ENCODE data around the gene PRPS1.

GRCh38 chrX:107654872-107655761 is 26.8 kb downstream of the PRPS1 start:
- TF ChIP-seq ELF4 (IDR thresholded peaks at IDR 0.05) (no peak), TARDBP (IDR thresholded peaks at IDR 0.05) (no peak), CTBP1 (IDR thresholded peaks at IDR 0.05; ENCODE audit: borderline replicate concordance) (no peak), SUZ12 (IDR thresholded peaks at IDR 0.05) (no peak), LEF1 (IDR thresholded peaks at IDR 0.05; ENCODE audit: borderline replicate concordance) (no peak), ARNT (IDR thresholded peaks at IDR 0.05) (no peak)
- TF ChIP-seq, protein P1, sequence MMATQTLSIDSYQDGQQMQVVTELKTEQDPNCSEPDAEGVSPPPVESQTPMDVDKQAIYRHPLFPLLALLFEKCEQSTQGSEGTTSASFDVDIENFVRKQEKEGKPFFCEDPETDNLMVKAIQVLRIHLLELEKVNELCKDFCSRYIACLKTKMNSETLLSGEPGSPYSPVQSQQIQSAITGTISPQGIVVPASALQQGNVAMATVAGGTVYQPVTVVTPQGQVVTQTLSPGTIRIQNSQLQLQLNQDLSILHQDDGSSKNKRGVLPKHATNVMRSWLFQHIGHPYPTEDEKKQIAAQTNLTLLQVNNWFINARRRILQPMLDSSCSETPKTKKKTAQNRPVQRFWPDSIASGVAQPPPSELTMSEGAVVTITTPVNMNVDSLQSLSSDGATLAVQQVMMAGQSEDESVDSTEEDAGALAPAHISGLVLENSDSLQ (IDR thresholded peaks at IDR 0.05): peak; percentile 84

All from HEK293T (cell line).